Activated CD4-positive, alpha-beta T cell treated with anti-CD3 and anti-CD28 coated beads, Interleukin-2, amount 50 U/mL, for 24 hours (primary cell): ENCODE data around the gene CPNE2.
"Not testable (repeated sequence)": the region's sequence is repeated elsewhere in the genome, so short reads cannot be mapped to it uniquely, and the experiment has no call there.

Experiments used
- DNase-seq, 2 donors: peaks; one replicate each; pipeline ENCODE4 v3.0.0-alpha.2; 2020; ENCODE audit warnings: low read depth in 1 of 2, low spot score in 1 of 2

The CPNE2 gene

GRCh38 chr16:57166951-57167350 is 74.6 kb downstream of the CPNE2 start:
- DNase-seq, result no peak

- DNase-seq, result no peak
Measured at GRCh38 chr16:57167538-57167937, 75.2 kb downstream of the CPNE2 start.

DNA sequence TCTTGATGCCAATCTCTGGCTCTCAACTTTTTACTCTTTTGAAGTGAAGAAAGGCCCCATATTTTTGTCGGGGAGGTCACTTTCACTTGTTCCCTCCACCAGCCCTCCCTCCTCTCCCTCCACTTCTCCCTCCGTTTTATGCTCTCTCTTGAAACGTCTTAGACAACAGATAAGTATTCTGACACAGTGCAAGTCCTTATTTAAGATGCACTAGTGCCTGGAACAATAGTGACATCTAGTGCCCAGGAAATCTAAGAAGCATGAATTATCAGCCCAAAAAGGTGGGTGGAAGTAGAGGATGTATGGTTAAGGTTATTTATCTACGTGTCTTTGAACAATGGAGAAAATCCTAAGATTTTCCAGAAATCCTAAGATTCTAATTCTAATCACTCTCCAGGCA is 75.6 kb downstream of the CPNE2 start:
- no peak for DNase-seq

- no peak for DNase-seq
Measured at GRCh38 chr16:57169327-57169726, 76.9 kb downstream of the CPNE2 start.

GRCh38 chr16:57172721-57173290 is 80.4 kb downstream of the CPNE2 start:
- no peak for DNase-seq

GRCh38 chr16:57175896-57176295 is 83.5 kb downstream of the CPNE2 start:
- no peak for DNase-seq

DNA sequence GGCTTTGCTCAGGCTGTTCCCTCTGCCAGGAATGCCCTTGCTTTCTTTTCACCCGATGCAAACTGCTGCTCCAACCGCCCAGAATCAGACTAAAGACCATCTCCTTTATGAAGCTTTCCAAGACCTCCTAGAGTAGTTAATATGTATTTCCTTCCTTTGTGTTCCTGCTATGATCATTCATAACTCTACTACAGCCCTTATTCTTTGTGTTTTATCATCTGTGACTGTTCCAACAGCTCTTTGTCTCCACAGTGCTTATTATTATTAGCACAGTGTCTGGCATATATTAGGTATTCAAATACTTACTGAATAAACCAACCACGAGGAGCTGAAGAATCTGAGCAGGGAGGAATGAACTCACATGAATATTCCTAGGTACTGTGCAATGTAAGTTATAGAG is 85.8 kb downstream of the CPNE2 start:
- DNase-seq, result no peak

DNA sequence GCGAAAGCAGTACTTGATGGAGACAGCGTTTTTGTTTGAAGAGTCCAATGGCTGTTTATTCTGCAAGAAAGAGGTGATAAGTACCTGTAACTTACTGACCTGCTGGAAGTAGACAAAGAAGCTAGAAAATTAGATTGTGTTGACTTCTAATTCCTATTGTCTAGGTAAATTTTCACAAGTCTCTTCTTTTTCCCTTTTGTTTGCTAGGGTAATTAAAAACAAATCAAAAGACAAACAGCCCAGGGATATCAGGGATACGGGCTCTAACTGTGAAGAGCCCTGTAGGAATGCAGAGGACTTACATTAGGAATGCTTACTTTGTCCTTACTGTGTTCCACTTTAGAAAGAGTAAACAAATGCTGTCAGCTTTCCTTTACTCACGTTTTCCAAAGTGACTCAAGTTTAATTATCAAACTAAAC is 86.4 kb downstream of the CPNE2 start:
- no peak for DNase-seq

- DNase-seq, result no peak
Measured at GRCh38 chr16:57179215-57179828, 86.9 kb downstream of the CPNE2 start.

DNA sequence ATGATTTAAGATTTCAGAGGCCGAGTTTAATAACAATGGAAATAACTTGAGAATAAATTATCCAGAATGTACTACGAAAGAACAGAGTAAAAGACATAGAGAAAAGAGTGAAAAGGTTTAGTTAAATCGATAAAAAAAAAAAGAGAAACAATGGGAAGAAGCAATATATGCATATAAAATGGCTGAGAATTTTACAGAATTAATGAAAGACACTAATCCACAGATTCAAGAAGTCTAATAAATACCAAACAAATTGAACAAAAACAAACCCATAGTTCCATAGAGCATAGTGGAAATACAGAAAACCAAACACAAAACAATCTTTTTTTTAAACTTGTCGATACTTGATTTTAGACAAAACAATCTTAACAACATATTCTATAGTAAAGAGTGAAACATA is 91.7 kb downstream of the CPNE2 start:
- no peak for DNase-seq

DNA sequence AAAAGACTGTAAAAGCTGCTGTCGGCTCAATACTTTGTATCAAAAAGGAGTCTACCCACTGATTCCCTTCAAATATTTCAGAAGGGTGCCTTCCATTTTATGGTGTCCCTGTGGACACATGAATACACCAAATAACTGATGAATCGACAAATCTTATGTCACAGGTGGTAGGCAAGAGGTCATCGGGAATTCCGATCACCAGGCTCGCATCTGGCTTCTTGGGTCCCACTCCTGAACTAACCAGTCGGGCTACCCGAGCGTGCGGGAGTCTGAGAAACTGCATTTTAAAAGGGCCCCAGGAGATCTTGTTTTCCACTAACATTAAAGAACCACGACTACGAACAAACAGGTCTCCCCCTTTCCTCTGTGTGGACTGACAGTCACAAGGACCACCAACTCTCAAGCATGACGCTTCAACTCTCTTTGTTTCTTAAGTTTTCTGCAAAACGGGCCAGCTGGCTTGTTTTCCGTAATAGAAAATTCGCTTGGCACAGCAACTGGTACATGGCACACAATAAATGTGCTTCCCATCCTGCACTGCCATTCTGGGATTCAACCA is 92.6 kb downstream of the CPNE2 start:
- no peak for DNase-seq

- DNase-seq, result peak in 1 of 2 donors; percentile 5
Measured at GRCh38 chr16:57185446-57185944, 93.1 kb downstream of the CPNE2 start.

DNA sequence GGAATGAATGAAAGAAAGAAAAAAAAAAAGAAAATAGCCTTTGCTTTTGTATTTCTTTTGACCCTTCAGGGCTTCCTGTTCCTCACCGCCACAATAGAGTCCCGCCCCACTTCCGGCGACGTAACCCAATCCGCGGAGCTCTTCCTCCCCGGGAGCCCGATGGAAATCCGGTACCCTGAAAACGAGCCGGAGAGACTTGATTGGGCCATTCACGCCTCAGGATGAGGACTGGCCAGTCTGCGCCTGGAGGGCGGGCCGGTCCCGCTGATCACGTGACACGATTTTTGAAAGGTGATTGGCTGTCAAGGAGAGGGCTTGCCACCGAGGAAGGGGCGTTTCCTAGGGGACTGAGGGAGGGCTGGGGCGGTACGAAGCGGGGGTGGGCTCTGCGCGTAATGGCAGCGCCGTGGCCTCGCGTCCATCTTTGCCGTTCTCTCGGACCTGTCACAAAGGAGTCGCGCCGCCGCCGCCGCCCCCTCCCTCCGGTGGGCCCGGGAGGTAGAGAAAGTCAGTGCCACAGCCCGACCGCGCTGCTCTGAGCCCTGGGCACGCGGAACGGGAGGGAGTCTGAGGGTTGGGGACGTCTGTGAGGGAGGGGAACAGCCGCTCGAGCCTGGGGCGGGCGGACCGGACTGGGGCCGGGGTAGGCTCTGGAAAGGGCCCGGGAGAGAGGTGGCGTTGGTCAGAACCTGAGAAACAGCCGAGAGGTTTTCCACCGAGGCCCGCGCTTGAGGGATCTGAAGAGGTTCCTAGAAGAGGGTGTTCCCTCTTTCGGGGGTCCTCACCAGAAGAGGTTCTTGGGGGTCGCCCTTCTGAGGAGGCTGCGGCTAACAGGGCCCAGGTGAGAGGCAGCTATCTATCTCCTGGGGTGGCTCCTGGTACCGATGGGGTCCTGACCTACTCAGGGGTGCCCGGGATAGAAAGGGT is 93.8 kb downstream of the CPNE2 start, which contains the start of the genes PSME3IP1 and RSPRY1:
PSME3IP1 (minus strand) TSS at position 95 of the 927 bp plus-strand sequence. CDS start 12,185 bp downstream, outside the sequence.
RSPRY1 (plus strand) TSS at position 385 of the 927 bp plus-strand sequence. CDS start 18,330 bp downstream, outside the sequence.
- DNase-seq, result peak; percentile 95 to 99

DNA sequence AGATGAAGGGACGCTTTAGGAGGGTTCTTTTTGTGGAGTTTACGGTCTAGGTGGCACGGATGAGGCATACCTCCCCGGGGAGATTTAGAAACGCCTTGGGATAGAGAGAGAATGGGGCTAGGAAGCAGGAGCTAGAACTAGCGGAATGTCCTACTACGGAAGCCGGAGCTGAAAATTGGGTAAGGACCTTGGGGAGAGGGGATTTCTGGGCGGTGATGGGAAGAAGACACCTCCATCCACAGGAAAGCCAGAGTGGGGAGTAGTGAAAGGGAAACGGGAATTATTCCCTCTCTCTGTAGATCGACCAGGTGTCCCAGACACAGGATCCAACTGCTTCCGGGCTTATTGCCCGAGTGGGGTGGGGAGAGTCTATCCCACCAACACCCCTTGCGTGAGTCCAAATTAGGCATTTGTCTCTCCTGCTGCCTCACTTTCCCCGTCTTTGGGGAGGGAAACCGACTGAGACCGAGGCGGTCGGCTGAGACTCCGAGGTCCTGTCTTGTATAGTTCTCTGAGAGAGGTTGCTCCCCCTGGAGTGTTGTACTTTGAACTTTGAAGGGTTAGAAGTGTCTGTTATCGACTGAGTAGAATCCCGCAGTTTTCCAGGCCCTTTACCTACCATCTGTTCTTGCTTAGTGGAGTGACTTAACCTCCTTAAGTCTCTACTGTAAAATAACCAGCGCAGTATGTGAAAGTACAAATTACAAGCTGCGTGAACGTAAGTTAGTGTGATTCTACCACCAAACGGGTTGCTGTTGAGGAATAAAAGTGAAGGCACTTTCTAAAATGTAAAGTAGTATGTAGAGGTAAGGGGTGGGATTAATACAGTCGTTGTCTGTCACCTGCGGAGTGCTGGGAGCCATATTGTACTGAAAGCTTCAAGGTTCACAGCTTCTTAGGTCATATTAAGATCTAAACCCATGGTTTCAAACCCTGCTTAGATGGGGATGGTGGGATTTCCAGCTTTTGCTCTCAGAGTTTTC is 94.8 kb downstream of the CPNE2 start:
- peak; percentile 3 to 14 for DNase-seq

DNA sequence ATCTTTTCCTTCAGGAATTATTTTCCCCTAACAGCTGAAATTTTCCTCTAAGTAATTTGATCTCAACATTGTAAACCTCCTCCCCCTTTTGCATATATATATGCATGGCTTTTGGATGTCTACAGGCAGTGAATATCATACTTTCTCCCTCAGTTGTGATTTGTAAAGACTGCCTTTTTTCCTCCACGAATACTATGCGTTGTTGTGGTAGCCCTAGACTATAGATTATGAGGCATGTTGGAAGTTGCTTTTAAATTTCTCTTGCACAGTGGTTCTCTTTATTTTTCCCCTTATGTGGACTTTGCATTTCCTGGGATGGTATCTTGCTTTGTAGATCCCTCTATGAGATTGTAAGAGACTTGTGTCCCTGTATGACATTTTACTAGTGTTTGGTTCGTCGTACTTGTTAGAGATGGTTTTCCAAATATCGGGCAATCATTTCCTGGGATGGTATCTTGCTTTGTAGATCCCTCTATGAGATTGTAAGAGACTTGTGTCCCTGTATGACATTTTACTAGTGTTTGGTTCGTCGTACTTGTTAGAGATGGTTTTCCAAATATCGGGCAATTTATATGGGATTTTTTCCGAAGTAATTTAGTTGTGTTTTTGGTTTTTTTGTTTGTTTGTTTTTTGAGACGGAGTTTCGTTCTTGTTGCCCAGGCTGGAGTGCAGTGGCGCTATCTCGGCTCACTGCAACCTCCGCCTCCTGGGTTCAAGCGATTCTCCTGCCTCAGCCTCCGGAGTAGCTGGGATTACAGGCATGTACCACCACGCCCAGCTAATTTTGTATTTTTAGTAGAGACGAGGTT is 95.7 kb downstream of the CPNE2 start:
- not testable (repeated sequence) for DNase-seq

DNA sequence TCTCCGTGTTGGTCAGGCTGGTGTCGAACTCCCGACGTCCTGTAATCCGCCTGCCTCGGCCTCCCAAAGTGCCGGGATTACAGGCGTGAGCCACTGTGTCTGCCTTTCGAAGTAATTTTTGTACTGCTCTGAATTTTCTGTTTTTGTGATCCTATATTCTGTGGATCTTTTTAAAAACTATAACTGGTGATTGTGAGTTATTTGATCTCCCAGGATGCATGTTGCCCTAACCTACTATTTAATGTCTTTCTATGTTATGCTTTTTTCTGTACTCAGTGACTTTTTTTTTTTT is 96.3 kb downstream of the CPNE2 start:
- no peak for DNase-seq

- DNase-seq, result not testable (repeated sequence)
Measured at GRCh38 chr16:57189527-57189926, 97.1 kb downstream of the CPNE2 start.

GRCh38 chr16:57190136-57190535 is 97.8 kb downstream of the CPNE2 start:
- no peak for DNase-seq

DNA sequence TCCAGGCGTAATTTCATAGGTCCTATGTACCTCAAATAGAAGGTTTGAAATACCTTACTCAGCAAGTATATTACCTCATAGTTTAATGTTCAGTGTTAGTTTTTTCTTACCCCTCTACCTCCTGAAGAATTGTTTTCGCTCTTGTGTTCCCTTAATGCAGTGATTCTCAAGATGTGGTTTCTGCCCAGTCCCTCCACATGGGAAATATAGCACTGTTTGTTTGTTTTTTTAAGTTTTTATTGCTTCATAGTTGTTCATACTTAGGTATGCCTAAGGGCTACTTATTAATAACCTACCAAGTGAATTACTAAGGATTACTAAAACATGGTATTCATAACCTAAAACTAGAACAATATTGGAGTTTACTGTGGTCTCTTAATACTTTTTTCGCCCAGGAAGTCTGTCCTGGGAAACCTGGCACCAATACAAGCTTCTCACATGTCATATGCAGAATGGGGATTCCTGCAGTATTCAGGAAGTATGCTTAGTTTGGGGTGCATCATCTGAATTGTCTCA is 98.7 kb downstream of the CPNE2 start:
- DNase-seq, result no peak
